Heart right ventricle (tissue), 16 donors: ENCODE data around the gene ALOX15B. TPM values are rescaled to one million over a fixed set of nuclear protein-coding genes. Genes with fewer than 3 reads are reported as not detected.
"Not testable (repeated sequence)": the region's sequence is repeated elsewhere in the genome, so short reads cannot be mapped to it uniquely, and the experiment has no call there.

ENCODE experiments used
- ATAC-seq, 8 donors: fragments of 200-7000 bp; cut with Tn5 transposase; one replicate each; pipeline ENCODE4 v1.9.1; 2020; ENCODE audit warnings: mild to moderate bottlenecking in 8 of 8, moderate library complexity in 8 of 8, moderate number of reproducible peaks in 1 of 8
- DNase-seq, 2 donors: peaks; one replicate each; pipeline ENCODE4 v3.0.0-alpha.2; 2020
- H3K27ac ChIP-seq, 10 donors: fragments of 200-600 bp; sonication (generic) in 2 of 10; one replicate each; pipeline versions ENCODE4 v1.5.0 to v1.8.0; 2020 to 2022; ENCODE audit warnings: mild to moderate bottlenecking in 3 of 10
- H3K27me3 ChIP-seq, 7 donors: fragments of 200-600 bp; one replicate each; pipeline ENCODE4 v1.8.0; 2021 to 2022; ENCODE audit warnings: mild to moderate bottlenecking in 2 of 7
- H3K36me3 ChIP-seq, 9 donors: fragments of 200-600 bp; sonication (generic) in 1 of 9; one replicate each; pipeline versions ENCODE4 v1.5.0 to v1.8.0; 2020 to 2022; ENCODE audit warnings: mild to moderate bottlenecking in 2 of 9
- H3K4me1 ChIP-seq, 9 donors: fragments of 200-600 bp; sonication (generic) in 1 of 9; one replicate each; pipeline versions ENCODE4 v1.5.0 to v1.8.0; 2020 to 2022; ENCODE audit warnings: mild to moderate bottlenecking in 4 of 9
- H3K4me3 ChIP-seq, 10 donors: fragments of 200-600 bp; sonication (generic) in 2 of 10; one replicate each; pipeline versions ENCODE4 v1.5.0 to v1.8.0; 2020 to 2022; ENCODE audit warnings: mild to moderate bottlenecking in 7 of 10, moderate library complexity in 2 of 10
- H3K9me3 ChIP-seq, 11 donors: fragments of 200-600 bp in 10 of 11; sonication (generic) in 2 of 11; one replicate each; pipeline versions ENCODE4 v1.5.0 to v1.8.0; 2013 to 2022; ENCODE audit warnings: mild to moderate bottlenecking in 2 of 11, control low read depth in 1 of 11, moderate library complexity in 1 of 11
- WGBS, 2 donors: extraction: QIAGEN DNeasy Blood & Tissue Kit; methylation state at CpG; one replicate each; pipeline ENCODE4 v1.1.7; 2013; ENCODE audit warnings: inconsistent platforms in 1 of 2; 5-methylcytosine and 5-hydroxymethylcytosine counted together
- intact Hi-C, 10 donors: fragments of 100-400 bp; cut with DNase I; formaldehyde crosslinking; loops; one replicate each; pipeline versions ENCODE4 v1.11.1 to v1.14.2; 2022
- polyA plus RNA-seq, 2 donors: library from polyadenylated mRNA; stranded (reverse); fragments of 200-250 nt; gene quantifications; one replicate each; pipeline ENCODE4 v1.2.3, GENCODE V29; 2013
- total RNA-seq, 10 donors: library from RNA; stranded (reverse); fragmentation: NEBNext Ultra II Directional in 3 of 10; extraction: Animal tissue kit (Norgen Biotek cat#: 25700) in 3 of 10; gene quantifications; one replicate each; pipeline versions ENCODE4 v1.2.1 to v1.2.4, GENCODE V29; 2021 to 2023
- TF ChIP-seq, protein P1 (sequence below), 9 donors: fragments of 200-600 bp; sonication (generic) in 2 of 9; IDR thresholded peaks; one replicate each; pipeline versions ENCODE4 v1.5.0 to v1.8.0; 2021 to 2022; ENCODE audit warnings: antibody characterized with exemption in 9 of 9, mild to moderate bottlenecking in 5 of 9, moderate library complexity in 1 of 9
- donor health status: Arrhythmogenic right ventricular cardiomyopathy.
- donor health status: ischemic (EF 13 %, LVEDD 7.1; RV severe dilation, severe dysfunction).
- donor health status: healthy with polysubstance abuse.
- donor health status: DM: no; HTN: yes; CAD: no.
- donor health status: DM: no; HTN: no; CAD: no.
- donor health status: ischemic (EF 25% LVEDD 6.9; RV normal size, moderate dysfunction).
- donor health status: ischemic (EF 25% LVEDD 5.7; RV mildly dilated, moderate dysfunction).
- donor health status: healthy.
- donor health status: DM: yes; HTN: yes; CAD: no.
- donor health status: Ischemic cardiomyopathy.
- donor health status: ischemic (EF 35%, LVEDD 5.7; RV mildly dilated, moderate dysfunction).
- donor health status: nonischemic (EF 11% LVEDD 7.7; RV severe dilation, severe dysfunction).
- donor health status: DM: yes; HTN: yes; CAD: no.
- donor health status: PGD.
- donor health status: ischemic (EF 29% LVEDD 5.4; RV normal size, mild dysfunction).
- donor health status: nonischemic (EF 23%, LVEDD 6.1; RV moderate dilation, normal function).

Gene ALOX15B
- total and polyA plus RNA-seq, 12 donors, result 0.10 to 1.3 (median 0.27) TPM; not detected in 6

DNA sequence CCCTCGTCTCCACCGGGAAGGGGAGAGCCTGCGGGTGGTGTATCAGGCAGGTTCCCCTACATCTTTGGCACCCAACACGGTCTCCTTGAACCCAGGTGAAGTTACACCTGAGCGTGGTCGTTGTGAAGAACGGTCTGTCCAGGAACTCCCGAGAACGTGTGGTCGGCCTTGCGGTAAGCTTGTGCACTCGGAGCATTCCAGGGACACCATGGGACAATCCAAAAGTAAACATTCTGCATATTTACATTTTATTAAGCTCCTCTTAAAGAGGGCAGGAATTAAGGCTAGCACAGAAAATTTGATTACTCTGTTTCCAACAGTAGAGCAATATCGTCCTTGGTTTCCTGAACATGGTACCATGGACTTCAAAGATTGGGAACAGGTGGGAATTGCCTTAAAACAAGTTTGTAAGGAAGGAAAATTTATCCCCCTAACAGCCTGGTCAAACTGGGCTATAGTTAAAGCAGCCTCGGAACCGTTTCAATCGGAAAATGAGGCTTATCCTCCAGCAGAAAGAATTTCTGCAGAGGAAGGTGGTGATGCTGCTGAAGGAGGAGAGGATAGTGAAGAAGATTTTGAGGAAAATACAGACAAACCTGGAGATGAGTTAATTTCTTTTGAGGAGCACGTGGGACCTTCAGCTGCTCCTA is 18.2 kb downstream of the ALOX15B start:
- Histone ChIP-seq H3K9me3 (no peaks in the 10 kb centered on the region), H3K27me3 (peaks cover 7 to 63% (median 50%) of the 10 kb centered on the region in 7 donors), H3K4me3 (no peak overlapping the region), H3K4me1 (peaks cover 0 to 36% (median 0%) of the 10 kb centered on the region in 9 donors), H3K36me3 (no peaks in the 10 kb centered on the region), H3K27ac (peak overlapping the region in 1 of 10 donors; percentile 69)
- ATAC-seq (no peak), DNase-seq (no peak)
- intact Hi-C loops, result loop anchor here in 8 of 10 donors (5.0 to 10.0 kb wide), 8 partner anchors 40 to 312 kb away; partner anchors contain the start of genes GUCY2D (in 1 of the 8) and KCNAB3 (in 1 of the 8)
- 70 to 71% methylated on average over 17 of the region's 17 CpGs for WGBS, 2 donors
- TF ChIP-seq, protein P1, sequence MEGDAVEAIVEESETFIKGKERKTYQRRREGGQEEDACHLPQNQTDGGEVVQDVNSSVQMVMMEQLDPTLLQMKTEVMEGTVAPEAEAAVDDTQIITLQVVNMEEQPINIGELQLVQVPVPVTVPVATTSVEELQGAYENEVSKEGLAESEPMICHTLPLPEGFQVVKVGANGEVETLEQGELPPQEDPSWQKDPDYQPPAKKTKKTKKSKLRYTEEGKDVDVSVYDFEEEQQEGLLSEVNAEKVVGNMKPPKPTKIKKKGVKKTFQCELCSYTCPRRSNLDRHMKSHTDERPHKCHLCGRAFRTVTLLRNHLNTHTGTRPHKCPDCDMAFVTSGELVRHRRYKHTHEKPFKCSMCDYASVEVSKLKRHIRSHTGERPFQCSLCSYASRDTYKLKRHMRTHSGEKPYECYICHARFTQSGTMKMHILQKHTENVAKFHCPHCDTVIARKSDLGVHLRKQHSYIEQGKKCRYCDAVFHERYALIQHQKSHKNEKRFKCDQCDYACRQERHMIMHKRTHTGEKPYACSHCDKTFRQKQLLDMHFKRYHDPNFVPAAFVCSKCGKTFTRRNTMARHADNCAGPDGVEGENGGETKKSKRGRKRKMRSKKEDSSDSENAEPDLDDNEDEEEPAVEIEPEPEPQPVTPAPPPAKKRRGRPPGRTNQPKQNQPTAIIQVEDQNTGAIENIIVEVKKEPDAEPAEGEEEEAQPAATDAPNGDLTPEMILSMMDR (IDR thresholded peaks at IDR 0.05), result no peak

DNA sequence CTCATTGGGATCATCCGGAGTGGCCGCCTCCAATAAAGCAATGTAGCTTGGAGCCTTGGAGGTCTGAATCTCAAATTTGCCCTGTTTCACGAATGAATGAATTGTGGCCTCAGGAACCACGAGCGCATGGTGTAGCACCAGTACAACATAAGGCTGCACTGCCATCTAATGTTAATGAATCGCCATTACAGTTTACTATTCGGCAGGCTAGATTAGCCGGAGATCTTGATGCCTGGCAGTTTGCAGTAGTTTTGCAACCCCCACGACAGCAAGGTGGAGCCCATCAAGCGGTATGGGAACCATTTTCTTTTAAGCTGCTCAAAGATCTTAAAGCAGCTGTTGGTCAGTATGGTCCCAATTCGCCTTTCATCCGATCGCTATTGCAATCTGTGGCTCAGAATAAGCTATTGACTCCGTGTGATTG is 18.8 kb downstream of the ALOX15B start:
- 4 to 6% methylated on average over 14 of the region's 14 CpGs for WGBS, 2 donors
- ATAC-seq (peak; percentile 77 to 91 (median 84)), DNase-seq (no peak)
- TF ChIP-seq, protein P1 (IDR thresholded peaks at IDR 0.05), result peak; percentile 56 to 82 (median 76)
- H3K4me1 ChIP-seq, result peaks cover 0 to 40% (median 5%) of the 10 kb centered on the region in 9 donors
- no peaks in the 10 kb centered on the region for H3K9me3 ChIP-seq
- no peaks in the 10 kb centered on the region for H3K36me3 ChIP-seq
- H3K27ac ChIP-seq, result no peak overlapping the region
- H3K27me3 ChIP-seq, result peaks cover 7 to 69% (median 56%) of the 10 kb centered on the region in 7 donors
- intact Hi-C loops, result loop anchor here in 8 of 10 donors (5.0 to 10.0 kb wide), 8 partner anchors 40 to 313 kb away; partner anchors contain the start of genes GUCY2D (in 1 of the 8) and KCNAB3 (in 1 of the 8)
- no peak overlapping the region for H3K4me3 ChIP-seq

DNA sequence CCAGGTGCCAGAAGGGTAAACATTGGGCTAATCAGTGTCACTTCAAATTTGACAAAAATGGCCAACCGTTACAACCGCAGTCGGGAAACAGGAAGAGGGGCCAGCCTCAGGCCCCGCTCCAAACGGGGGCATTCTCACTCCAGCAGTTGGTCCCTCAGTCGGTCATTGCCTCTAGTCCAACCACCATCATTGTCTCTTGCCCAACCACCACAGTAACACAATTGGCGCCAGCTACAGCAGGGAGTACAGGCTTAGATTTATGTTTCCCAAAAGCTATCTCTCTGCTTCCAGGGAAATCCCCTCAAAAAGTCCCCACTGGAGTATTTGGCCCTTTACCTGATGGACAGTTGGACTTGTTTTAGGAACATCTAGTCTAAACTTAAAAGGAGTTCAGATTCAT is 20.3 kb downstream of the ALOX15B start:
- no peak overlapping the region for H3K27ac ChIP-seq
- no peaks in the 10 kb centered on the region for H3K36me3 ChIP-seq
- no peak for DNase-seq
- TF ChIP-seq, protein P1 (IDR thresholded peaks at IDR 0.05), result no peak
- intact Hi-C loops, result loop anchor here in 8 of 10 donors (5.0 to 10.0 kb wide), 8 partner anchors 42 to 314 kb away; partner anchors contain the start of genes GUCY2D (in 1 of the 8) and KCNAB3 (in 1 of the 8)
- ATAC-seq, result no peak
- no peaks in the 10 kb centered on the region for H3K9me3 ChIP-seq
- WGBS, 2 donors, result 31% methylated on average over 7 of the region's 7 CpGs
- H3K27me3 ChIP-seq, result peaks cover 7 to 83% (median 70%) of the 10 kb centered on the region in 7 donors
- peaks cover 0 to 45% (median 7%) of the 10 kb centered on the region in 9 donors for H3K4me1 ChIP-seq
- no peak overlapping the region for H3K4me3 ChIP-seq

DNA sequence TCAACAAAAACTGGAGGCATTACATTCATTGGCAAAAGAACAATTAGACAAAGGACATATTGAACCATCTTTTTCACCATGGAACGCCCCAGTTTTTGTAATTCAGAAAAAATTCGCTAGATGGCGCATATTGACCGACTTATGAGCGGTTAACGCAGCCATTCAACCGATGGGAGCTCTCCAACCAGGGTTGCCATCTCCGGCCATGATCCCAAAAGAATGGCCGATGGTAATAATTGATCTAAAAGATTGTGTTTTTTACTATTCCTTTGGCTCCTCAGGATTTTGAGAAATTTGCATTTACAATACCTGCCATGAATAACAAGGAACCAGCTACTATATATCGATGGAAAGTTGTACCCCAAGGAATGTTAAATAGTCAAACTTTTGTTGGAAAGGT is 21.4 kb downstream of the ALOX15B start:
- Histone ChIP-seq H3K27me3 (peaks cover 7 to 95% (median 79%) of the 10 kb centered on the region in 7 donors), H3K36me3 (no peaks in the 10 kb centered on the region), H3K27ac (no peak overlapping the region), H3K9me3 (no peaks in the 10 kb centered on the region), H3K4me3 (no peak overlapping the region), H3K4me1 (peaks cover 0 to 42% (median 7%) of the 10 kb centered on the region in 9 donors)
- TF ChIP-seq, protein P1 (IDR thresholded peaks at IDR 0.05), result peak; percentile 40 to 85 (median 76)
- ATAC-seq, result peak in 6 of 8 donors; percentile 32 to 65 (median 51)
- peak in 1 of 2 donors; percentile 66 for DNase-seq
- 6 to 7% methylated on average over 10 of the region's 10 CpGs for WGBS, 2 donors
- intact Hi-C loops, result loop anchor here in 2 of 10 donors (5.0 kb wide), 2 partner anchors 52 to 242 kb away; no protein-coding TSS in a partner anchor

DNA sequence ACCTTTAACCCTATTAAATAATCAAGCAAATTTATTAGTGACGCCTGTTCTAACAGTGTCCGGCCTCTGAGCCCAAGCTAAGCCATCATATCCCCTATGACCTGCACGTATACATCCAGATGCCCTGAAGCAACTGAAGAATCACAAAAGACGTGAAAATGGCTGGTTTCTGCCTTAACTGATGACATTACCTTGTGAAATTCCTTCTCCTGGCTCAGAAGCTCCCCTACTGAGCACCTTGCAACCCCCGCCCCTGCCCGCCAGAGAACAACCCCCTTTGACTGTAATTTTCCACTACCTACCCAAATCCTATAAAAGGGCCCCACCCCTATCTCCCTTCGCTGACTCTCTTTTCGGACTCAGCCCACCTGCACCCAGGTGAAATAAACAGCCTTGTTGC is 23.0 kb downstream of the ALOX15B start:
- not testable (repeated sequence) for H3K36me3 ChIP-seq, H3K9me3 ChIP-seq, DNase-seq, ATAC-seq, H3K4me3 ChIP-seq, H3K27ac ChIP-seq
- WGBS, 2 donors, result 48 to 49% methylated on average over 8 of the region's 8 CpGs
- Histone ChIP-seq H3K4me1 (peaks cover 0 to 26% (median 7%) of the 10 kb centered on the region in 9 donors), H3K27me3 (peaks cover 7 to 89% (median 72%) of the 10 kb centered on the region in 7 donors)
- intact Hi-C loops, result loop anchor here in 2 of 10 donors (5.0 kb wide), 2 partner anchors 50 to 240 kb away; no protein-coding TSS in a partner anchor
